ENCODE measurements around the gene MIA.

Gene MIA

DNA sequence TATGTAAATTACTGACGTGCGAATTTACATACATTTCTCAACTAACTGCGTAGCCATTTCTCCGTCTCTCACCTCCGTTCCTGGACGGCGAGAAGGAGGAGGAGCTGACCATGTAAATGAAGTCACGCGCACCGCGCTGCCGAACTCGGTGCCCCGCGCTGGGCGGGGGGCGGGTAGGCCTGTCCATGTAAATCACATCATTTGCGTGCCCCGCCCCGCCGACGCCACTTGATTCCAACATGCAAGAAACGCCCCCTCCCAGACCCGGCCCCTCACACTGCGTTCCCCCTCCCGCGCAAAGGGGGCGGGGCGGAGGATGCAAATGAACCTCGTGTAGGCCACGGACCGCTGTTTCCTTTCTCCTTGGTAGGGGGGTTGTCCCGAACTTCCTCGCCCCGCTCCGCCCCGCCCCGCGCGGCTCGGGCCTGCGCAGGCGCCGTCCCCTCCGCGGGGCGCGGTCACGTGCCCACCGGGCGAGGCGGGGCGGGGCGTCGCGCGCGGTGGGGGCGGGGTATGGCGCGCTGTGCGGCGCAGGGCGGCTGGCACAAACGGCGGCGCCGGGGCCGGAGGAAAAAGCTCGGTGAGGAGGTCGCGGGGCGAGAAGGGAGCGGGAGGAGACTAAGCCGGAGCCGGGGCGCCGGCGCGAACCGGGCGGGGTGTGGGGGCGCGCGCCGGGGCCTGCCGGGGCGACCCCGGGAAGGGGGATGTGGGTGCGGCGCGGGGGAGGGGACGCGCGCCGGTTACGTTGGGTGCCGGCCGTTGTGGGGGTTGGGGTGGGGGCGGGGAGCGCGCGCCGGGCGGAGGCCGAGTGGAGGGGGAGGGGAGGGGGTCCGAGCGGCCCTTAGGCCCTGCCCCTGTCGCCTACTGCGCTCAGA, 23.6 kb downstream of the MIA start, which contains the start of gene EGLN2:
TSS of gene EGLN2 (plus strand) at position 509 of the 875 bp plus-strand sequence. CDS start 1,382 bp downstream, outside the sequence.
- H3K27ac ChIP-seq: peak within 1 kb of the TSS; percentile 85

DNA sequence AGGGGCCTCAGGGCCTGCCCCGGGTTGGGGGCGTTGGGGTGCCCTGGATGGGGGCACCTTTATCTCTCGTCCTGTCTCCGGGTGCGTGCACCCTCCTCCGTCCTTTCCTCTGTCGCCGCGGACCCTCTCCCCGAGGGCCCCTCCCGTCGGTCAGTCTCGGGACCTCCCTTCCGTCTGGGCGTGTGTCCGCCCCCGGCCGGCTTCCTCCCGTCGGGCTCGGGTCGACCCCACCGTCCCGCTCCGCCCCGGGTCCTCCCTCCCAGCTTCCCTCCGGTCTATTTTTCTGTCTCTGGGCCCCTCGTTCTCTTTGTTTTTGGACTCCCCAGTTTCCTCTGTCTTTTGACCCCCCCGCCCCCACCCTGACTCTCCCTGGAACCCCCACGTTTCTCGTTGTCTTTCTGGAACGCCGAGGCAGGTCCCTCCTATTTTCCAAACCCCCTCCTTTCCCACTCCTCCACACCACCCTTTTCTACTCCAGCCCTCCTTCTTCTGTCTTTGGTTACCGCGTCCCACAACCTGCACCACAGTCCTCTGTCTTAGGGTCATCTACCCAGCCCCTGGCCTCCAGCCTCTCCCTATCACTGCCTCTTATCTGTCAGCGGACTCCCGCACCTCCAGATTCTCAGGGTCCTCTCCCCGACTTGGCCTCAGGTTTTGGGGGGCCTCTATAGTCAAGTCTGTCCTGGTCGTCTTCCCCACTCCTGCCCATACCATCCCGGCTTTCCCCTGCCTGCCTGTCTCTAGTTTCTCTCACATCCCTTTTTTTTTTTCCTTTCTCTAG, 24.4 kb downstream of the MIA start:
- H3K27ac ChIP-seq: peak overlapping the region; percentile 85
- no peak for TF ChIP-seq ZFX (IDR thresholded peaks at IDR 0.05; ENCODE audit: borderline replicate concordance)

More for the DNA sequence above, 23.6 kb downstream of the MIA start, which contains the start of gene EGLN2:
- TF ChIP-seq ZFX (IDR thresholded peaks at IDR 0.05; ENCODE audit: borderline replicate concordance): no peak
- TF ChIP-seq, protein P1, sequence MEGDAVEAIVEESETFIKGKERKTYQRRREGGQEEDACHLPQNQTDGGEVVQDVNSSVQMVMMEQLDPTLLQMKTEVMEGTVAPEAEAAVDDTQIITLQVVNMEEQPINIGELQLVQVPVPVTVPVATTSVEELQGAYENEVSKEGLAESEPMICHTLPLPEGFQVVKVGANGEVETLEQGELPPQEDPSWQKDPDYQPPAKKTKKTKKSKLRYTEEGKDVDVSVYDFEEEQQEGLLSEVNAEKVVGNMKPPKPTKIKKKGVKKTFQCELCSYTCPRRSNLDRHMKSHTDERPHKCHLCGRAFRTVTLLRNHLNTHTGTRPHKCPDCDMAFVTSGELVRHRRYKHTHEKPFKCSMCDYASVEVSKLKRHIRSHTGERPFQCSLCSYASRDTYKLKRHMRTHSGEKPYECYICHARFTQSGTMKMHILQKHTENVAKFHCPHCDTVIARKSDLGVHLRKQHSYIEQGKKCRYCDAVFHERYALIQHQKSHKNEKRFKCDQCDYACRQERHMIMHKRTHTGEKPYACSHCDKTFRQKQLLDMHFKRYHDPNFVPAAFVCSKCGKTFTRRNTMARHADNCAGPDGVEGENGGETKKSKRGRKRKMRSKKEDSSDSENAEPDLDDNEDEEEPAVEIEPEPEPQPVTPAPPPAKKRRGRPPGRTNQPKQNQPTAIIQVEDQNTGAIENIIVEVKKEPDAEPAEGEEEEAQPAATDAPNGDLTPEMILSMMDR (IDR thresholded peaks at IDR 0.05): no peak; the same call in 1 of the 2 replicates

DNA sequence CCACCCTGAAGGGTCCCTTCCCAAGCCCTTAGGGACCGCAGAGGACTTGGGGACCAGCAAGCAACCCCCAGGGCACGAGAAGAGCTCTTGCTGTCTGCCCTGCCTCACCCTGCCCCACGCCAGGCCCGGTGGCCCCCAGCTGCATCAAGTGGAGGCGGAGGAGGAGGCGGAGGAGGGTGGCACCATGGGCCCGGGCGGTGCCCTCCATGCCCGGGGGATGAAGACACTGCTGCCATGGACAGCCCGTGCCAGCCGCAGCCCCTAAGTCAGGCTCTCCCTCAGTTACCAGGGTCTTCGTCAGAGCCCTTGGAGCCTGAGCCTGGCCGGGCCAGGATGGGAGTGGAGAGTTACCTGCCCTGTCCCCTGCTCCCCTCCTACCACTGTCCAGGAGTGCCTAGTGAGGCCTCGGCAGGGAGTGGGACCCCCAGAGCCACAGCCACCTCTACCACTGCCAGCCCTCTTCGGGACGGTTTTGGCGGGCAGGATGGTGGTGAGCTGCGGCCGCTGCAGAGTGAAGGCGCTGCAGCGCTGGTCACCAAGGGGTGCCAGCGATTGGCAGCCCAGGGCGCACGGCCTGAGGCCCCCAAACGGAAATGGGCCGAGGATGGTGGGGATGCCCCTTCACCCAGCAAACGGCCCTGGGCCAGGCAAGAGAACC, 25.1 kb downstream of the MIA start:
- H3K27ac ChIP-seq: peak overlapping the region; percentile 85
- TF ChIP-seq, protein P1 (IDR thresholded peaks at IDR 0.05): no peak
- no peak for TF ChIP-seq ZFX (IDR thresholded peaks at IDR 0.05; ENCODE audit: borderline replicate concordance)

DNA sequence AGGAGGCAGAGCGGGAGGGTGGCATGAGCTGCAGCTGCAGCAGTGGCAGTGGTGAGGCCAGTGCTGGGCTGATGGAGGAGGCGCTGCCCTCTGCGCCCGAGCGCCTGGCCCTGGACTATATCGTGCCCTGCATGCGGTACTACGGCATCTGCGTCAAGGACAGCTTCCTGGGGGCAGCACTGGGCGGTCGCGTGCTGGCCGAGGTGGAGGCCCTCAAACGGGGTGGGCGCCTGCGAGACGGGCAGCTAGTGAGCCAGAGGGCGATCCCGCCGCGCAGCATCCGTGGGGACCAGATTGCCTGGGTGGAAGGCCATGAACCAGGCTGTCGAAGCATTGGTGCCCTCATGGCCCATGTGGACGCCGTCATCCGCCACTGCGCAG, 25.7 kb downstream of the MIA start:
- H3K27ac ChIP-seq: no peak overlapping the region
- TF ChIP-seq, protein P1 (IDR thresholded peaks at IDR 0.05): no peak
- TF ChIP-seq ZFX (IDR thresholded peaks at IDR 0.05; ENCODE audit: borderline replicate concordance): no peak

DNA sequence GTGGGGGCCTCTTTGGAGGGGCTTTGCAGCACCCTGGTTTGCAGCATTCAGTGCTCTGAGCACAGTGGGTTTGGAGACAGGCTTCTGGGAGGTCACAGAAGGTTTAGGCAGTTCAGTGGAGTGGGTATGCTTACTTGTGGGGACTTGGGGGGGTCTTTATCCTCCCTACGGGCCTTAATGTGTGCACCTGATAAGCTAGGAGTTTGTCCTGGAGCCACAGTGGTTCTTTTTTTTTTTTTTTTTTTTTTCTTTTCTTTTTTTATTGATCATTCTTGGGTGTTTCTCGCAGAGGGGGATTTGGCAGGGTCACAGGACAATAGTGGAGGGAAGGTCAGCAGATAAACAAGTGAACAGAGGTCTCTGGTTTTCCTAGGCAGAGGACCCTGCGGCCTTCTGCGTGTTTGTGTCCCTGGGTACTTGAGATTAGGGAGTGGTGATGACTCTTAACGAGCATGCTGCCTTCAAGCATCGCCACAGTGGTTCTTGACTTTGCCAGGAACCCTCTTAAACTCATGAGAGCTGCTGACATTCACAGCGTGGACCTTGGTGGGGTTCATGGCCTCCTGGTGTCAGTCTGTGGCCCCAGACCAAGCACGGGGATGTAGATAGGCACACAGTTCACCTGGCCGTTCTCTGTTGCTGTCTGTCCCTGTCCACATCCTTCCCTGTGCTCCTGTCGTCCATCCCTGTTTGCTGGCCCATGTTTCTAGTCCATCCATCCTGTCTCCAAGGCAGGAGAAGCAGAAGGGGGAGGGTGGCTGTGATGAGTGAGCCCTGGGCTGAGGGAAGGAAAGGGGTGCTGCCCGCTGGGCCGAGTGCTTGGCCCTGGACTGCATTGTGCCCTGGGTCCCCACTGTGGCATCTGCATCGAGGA, 26.3 kb downstream of the MIA start:
- H3K27ac ChIP-seq: peak overlapping the region; percentile 56
- no peak for TF ChIP-seq ZFX (IDR thresholded peaks at IDR 0.05; ENCODE audit: borderline replicate concordance)
- TF ChIP-seq, protein P1 (IDR thresholded peaks at IDR 0.05): no peak

DNA sequence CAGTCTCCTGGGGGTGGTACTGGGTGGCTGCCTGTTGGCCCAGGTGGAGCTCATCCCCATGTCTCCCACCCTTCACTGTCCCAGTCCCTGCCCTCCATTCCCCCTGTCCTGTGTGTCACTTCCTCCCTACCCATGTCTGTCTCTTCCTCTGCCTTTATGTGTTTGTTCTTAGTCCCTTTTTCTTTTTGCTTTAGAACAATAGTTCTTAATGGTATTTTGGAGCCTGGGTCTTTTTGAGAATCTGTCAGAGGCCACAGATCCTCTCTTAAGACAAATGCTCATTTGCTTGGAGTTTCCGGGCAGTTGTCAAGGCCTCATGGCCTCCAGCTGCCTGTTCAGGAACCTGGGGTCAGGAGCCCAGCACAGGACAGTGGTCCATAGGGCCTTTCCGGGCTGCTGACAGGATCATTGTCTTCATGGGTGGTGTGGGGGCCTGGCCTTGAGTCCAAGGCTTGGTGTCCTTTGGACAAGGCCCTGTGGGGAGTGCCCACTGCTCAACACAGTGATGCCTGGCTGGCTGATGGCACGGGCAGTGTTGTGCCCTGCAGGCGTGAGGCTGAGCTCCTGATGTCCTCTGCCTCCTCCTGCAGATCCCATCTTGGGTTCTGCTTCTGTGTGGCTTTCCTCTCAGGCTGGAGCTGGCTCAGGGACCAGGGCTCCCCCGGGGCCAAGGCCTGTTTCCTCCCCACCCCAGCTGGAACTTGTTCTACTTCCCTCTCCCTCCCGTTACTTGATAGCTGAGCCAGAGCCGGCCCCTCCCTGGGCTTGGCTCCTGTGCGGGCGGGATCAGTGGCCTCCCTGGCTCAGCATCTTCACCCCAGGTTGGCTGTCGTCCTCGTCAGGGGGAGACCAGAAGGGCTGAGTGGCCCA, 27.2 kb downstream of the MIA start:
- peak overlapping the region; percentile 56 for H3K27ac ChIP-seq
- TF ChIP-seq, protein P1 (IDR thresholded peaks at IDR 0.05): no peak
- no peak for TF ChIP-seq ZFX (IDR thresholded peaks at IDR 0.05; ENCODE audit: borderline replicate concordance)

Data from 22Rv1 (cell line).